ENCODE results near the gene CDK15. TPM values are rescaled to one million over a fixed set of nuclear protein-coding genes. Genes with fewer than 3 reads are reported as not detected.

Gene CDK15
- total RNA-seq, 1 donor from 2014 or later: 0.21 TPM

DNA sequence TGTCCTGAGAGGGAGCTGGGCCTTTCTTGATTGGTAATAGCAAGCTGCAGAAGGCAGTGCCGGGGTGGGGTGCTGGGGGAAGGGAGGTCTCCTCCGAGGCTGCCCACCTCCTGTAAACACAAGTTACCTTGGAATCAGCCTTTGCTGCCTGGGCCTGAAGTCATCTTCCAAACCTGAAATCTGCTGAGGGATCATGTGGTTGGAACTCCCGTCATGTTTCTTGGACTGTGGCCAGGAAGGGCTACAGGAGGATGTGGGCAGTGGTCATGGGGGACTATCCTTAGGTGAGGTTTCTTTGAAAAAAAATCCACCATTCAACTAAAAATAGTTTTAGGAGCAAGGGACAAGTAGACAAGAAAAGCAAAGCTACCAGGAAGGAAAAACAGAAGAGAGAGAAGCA, 74.2 kb downstream of the CDK15 start:
- Histone ChIP-seq H3K36me3 (ENCODE audit: control insufficient read depth, insufficient read depth, low read length) (no peaks in the 10 kb centered on the region), H3K4me3 (ENCODE audit: low read depth, low read length) (no peak overlapping the region), H3K27me3 (ENCODE audit: control insufficient read depth, insufficient read depth, low read length) (no peaks in the 10 kb centered on the region)
- DNase-seq (ENCODE audit: low read depth): no peak
- TF ChIP-seq, protein P1, sequence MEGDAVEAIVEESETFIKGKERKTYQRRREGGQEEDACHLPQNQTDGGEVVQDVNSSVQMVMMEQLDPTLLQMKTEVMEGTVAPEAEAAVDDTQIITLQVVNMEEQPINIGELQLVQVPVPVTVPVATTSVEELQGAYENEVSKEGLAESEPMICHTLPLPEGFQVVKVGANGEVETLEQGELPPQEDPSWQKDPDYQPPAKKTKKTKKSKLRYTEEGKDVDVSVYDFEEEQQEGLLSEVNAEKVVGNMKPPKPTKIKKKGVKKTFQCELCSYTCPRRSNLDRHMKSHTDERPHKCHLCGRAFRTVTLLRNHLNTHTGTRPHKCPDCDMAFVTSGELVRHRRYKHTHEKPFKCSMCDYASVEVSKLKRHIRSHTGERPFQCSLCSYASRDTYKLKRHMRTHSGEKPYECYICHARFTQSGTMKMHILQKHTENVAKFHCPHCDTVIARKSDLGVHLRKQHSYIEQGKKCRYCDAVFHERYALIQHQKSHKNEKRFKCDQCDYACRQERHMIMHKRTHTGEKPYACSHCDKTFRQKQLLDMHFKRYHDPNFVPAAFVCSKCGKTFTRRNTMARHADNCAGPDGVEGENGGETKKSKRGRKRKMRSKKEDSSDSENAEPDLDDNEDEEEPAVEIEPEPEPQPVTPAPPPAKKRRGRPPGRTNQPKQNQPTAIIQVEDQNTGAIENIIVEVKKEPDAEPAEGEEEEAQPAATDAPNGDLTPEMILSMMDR (IDR thresholded peaks at IDR 0.05; ENCODE audit: insufficient read depth, low read length, poor library complexity, severe bottlenecking): no peak

DNA sequence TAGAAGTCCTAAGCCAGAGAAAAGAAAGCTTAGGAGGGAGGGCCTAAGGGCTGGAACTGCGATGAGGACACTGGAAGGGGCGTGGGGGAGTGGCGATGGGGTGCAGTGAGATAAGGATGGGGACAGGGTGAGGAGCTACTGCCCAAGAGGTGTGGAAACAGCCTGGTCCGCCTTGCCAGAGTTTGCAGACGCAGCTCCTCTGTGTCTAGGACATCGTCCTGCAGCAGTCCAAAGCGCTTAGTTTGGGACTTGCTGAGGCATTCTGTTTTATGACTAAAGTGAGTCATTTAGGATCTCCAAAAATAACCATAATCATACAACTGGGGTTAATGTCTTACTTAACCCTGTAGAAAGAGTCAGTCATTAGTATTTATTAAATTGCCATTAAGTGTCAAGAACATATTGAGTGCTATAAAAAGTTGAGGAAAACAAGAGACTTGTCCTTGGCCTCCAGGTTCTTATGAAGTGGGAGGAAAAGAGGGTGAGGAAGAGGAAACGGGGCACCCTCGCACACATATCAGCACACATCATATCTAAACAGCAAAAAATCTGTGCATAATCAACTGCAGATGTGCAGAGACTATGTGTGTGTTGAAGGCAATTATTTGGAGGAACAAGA, 74.8 kb downstream of the CDK15 start:
- no peaks in the 10 kb centered on the region for H3K36me3 ChIP-seq (ENCODE audit: control insufficient read depth, insufficient read depth, low read length)
- no peak for DNase-seq (ENCODE audit: low read depth)
- H3K4me3 ChIP-seq (ENCODE audit: low read depth, low read length): no peak overlapping the region
- no peaks in the 10 kb centered on the region for H3K27me3 ChIP-seq (ENCODE audit: control insufficient read depth, insufficient read depth, low read length)
- TF ChIP-seq, protein P1 (IDR thresholded peaks at IDR 0.05; ENCODE audit: insufficient read depth, low read length, poor library complexity, severe bottlenecking): no peak

DNA sequence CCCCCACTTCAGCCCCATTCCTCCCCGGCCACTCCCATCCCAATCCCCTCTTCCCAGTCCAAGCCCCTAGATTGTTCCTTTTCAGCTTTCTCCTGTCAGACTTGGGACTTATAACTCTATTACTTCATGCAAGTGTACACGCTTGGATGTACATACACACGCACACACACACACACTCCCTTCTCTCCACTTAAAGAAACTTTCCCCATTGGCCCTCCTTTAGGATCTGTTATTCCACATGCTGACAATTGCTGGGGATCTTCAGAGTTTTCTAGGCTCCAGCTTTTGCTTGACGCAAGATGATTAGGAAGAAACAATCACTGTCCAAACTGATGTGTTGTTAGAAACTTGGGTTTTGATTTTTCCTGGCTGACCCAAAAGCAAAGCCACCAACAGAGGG, 75.4 kb downstream of the CDK15 start:
- H3K36me3 ChIP-seq (ENCODE audit: control insufficient read depth, insufficient read depth, low read length): no peaks in the 10 kb centered on the region
- TF ChIP-seq, protein P1 (IDR thresholded peaks at IDR 0.05; ENCODE audit: insufficient read depth, low read length, poor library complexity, severe bottlenecking): no peak
- no peak for DNase-seq (ENCODE audit: low read depth)
- H3K27me3 ChIP-seq (ENCODE audit: control insufficient read depth, insufficient read depth, low read length): no peaks in the 10 kb centered on the region
- no peak overlapping the region for H3K4me3 ChIP-seq (ENCODE audit: low read depth, low read length)

DNA sequence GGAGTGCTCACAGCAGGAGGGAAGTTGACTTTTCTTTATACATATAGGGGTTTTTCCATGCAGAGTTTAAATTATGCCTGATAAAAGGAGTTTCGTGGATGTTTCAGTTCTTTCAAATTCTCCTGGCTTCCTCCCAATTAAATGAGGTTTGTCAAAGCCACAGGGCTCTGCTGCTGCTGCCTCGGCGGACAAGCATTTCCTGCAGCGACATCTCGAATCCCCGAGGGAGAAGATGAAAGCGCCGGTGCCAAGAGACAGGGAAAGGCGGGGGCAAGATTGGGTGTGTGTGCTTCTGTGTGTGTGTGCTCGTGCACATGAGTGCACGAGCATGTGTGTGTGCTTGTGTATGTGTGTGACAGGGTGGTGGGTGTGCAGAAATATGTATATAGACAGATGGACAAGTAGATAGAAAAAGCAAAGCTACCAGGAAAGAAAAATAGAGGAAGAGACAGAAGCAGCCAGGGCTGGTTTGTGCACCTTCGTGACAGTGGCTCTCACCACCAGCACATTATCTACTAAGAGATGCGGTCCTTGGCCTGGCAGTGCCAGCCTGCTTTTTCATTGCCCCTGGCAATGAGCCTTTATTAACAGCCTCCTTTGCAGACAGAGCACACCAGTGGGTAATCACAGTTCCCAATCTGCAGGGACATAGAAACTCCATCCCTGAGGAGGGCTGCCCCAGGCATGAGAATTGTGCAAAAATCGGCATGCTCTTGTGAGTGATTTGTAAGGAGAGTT, 76.2 kb downstream of the CDK15 start:
- DNase-seq (ENCODE audit: low read depth): no peak

DNA sequence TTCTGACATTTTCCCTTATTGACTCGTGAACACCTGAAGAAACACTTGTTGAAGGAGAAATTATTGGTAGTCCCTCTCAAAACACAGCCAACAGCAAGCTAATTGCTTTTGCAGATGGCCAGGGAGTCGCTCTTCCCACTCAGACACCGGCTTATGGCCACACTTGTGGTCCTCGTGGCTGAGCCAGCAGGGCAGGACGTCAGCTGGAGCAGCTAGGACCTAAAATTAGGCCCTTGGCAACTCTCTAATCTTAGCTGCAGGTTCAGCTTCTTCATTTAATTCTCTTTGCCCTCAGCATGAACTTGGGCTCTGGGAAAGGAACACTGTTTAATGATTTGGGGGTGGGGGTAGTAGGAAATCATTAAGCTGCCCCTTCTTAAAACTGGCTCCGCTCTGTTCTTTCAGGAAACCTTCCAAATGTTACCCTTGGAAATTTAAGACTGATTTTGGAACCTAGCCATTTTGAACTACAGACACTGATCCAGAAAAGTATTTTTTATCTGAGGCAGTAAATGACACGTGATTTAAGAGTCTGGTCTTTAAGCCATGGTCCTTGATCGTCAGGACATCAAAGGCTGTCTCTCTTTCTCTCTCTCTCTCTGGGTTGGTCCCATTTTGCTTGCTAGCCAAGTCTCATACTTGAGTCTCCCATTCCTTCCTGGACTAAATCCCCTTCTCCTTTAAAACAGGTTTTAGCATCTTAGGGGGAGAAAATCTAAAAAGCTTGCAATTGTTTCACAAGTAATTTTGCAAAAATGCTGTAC, 77.5 kb downstream of the CDK15 start:
- Histone ChIP-seq H3K36me3 (ENCODE audit: control insufficient read depth, insufficient read depth, low read length) (no peaks in the 10 kb centered on the region), H3K27me3 (ENCODE audit: control insufficient read depth, insufficient read depth, low read length) (no peaks in the 10 kb centered on the region), H3K4me3 (ENCODE audit: low read depth, low read length) (no peak overlapping the region)
- no peak for DNase-seq (ENCODE audit: low read depth)
- TF ChIP-seq, protein P1 (IDR thresholded peaks at IDR 0.05; ENCODE audit: insufficient read depth, low read length, poor library complexity, severe bottlenecking): no peak

More for the DNA sequence above, 76.2 kb downstream of the CDK15 start:
- TF ChIP-seq, protein P1 (IDR thresholded peaks at IDR 0.05; ENCODE audit: insufficient read depth, low read length, poor library complexity, severe bottlenecking): no peak
- Histone ChIP-seq H3K4me3 (ENCODE audit: low read depth, low read length) (no peak overlapping the region), H3K36me3 (ENCODE audit: control insufficient read depth, insufficient read depth, low read length) (no peaks in the 10 kb centered on the region), H3K27me3 (ENCODE audit: control insufficient read depth, insufficient read depth, low read length) (no peaks in the 10 kb centered on the region)

Measured in kidney epithelial cell (primary cell).